Activated T-helper 2 cell treated with anti-CD3 and anti-CD28 coated beads, Interferon-gamma antibody, Interleukin-2, Interleukin-4, amounts not matched to agents 10 μg/mL and 5 μg/mL and 100 μg/mL, durations not matched to agents 14 hours and 24 hours and 36 hours (primary cell): Measurements from ENCODE around the gene PRKCG. TPM values are rescaled to one million over a fixed set of nuclear protein-coding genes. Genes with fewer than 3 reads are reported as not detected.

Experiments
- DNase-seq: peaks from one replicate; pipeline ENCODE4 v3.0.0; 2021; ENCODE audit warnings: low spot score
- H3K27ac Mint-ChIP-seq: one replicate; pipeline ENCODE4 v1.8.0; 2021; ENCODE audit warnings: mixed read lengths
- H3K27me3 Mint-ChIP-seq: one replicate; pipeline ENCODE4 v1.8.0; 2021; ENCODE audit warnings: low read depth, mixed read lengths
- H3K36me3 Mint-ChIP-seq: one replicate; pipeline ENCODE4 v1.8.0; 2021; ENCODE audit warnings: low read depth, mixed read lengths
- H3K4me1 Mint-ChIP-seq: one replicate; pipeline ENCODE4 v1.8.0; 2021; ENCODE audit warnings: low read depth, mixed read lengths
- H3K4me3 Mint-ChIP-seq: one replicate; pipeline ENCODE4 v1.8.0; 2021; ENCODE audit warnings: low read depth, mild to moderate bottlenecking, moderate library complexity, mixed read lengths
- H3K9me3 Mint-ChIP-seq: one replicate; pipeline ENCODE4 v1.8.0; 2021; ENCODE audit warnings: mixed read lengths
- intact Hi-C: fragments of 100-400 bp; cut with micrococcal nuclease; formaldehyde crosslinking; loops from one replicate; pipeline ENCODE4 v1.15.1; 2023
- total RNA-seq: library from RNA; stranded (reverse); gene quantifications from 2 replicates; pipeline ENCODE4 v1.2.3, GENCODE V29; 2022

The PRKCG gene
- total RNA-seq, 1 donor from 2014 or later = not detected

GRCh38 chr19:53907193-53907581 lies 25.2 kb downstream of the PRKCG start:
- H3K27me3 Mint-ChIP-seq = peaks cover 53% of the 10 kb centered on the region
- peaks cover 9% of the 10 kb centered on the region for H3K4me1 Mint-ChIP-seq
- no peak for DNase-seq
- no peak overlapping the region for H3K4me3 Mint-ChIP-seq
- intact Hi-C loops = loop anchor here (2.0 kb wide), 1 partner anchor 118 kb away; no protein-coding TSS in a partner anchor
- no peaks in the 10 kb centered on the region for H3K9me3 Mint-ChIP-seq
- H3K27ac Mint-ChIP-seq = no peak overlapping the region
- no peaks in the 10 kb centered on the region for H3K36me3 Mint-ChIP-seq

DNA sequence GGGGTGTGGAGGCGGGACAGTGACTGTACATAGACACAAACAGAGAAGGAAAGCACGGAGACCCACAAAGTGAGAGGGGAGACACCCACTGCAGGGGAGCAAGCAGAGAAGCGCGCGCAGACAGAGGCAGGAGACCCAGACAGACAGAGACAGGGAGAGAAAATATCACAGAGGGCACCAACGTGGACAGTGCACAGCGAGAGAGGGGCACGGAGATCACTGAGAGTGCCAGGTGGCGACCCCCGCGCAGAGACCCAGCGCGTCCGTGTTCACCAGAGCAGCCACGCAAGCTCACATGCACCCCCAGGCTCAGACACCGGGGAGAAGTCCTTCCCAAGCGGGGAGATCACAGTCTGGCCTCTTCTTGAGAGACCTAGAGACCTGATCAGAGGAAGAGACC lies 25.7 kb downstream of the PRKCG start:
- DNase-seq = no peak
- peaks cover 9% of the 10 kb centered on the region for H3K4me1 Mint-ChIP-seq
- H3K36me3 Mint-ChIP-seq = no peaks in the 10 kb centered on the region
- H3K9me3 Mint-ChIP-seq = no peaks in the 10 kb centered on the region
- H3K27me3 Mint-ChIP-seq = peaks cover 53% of the 10 kb centered on the region
- intact Hi-C loops = loop anchor here (1.0 to 2.0 kb wide), 3 partner anchors 65 to 117 kb away; no protein-coding TSS in a partner anchor
- no peak overlapping the region for H3K4me3 Mint-ChIP-seq
- H3K27ac Mint-ChIP-seq = no peak overlapping the region

DNA sequence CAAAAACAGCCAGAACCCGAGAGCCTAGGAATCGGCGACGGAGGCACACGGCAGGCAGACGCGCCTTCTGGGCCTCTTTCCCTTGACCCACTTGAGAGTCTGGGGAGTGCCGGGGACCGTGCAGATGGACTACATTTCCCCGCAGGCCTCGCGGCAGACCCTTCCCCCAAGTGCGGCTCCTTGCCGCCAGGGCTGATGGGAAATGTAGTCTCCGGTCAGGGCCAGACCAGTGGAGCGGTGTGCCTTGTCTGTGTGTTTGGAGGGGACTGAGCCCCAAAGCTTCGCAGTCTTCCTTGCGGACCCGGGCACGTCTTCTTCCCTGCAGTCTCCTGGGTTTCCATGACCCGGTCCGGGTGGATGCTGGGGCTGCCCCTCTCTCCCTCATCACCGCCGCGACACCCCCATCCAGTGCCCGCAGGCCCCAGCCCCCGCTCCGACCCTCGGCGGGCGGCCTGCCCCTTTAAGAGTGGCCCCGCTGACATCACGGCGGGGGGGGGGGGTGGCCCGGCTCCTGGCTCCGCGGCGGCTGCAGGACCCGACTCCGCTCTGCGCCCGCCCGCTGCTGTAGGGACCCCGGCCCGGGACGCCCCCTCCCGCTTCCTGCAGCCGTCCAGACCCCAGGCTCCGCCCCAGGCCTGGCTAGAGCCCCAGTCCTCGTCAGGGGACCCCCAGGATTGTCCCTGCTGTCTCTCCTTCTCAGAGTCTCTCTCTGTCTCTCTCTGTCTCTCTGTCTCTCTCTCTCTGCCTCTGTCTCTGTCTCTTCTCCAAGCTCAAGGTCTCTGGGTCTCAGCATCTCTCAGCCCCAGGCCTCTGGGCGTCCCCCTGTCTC lies 26.3 kb downstream of the PRKCG start:
- no peaks in the 10 kb centered on the region for H3K9me3 Mint-ChIP-seq
- H3K4me1 Mint-ChIP-seq = peaks cover 9% of the 10 kb centered on the region
- no peak overlapping the region for H3K27ac Mint-ChIP-seq
- H3K27me3 Mint-ChIP-seq = peaks cover 53% of the 10 kb centered on the region
- H3K4me3 Mint-ChIP-seq = no peak overlapping the region
- no peaks in the 10 kb centered on the region for H3K36me3 Mint-ChIP-seq
- DNase-seq = peak; percentile 31
- intact Hi-C loops = loop anchor here (1.0 to 2.0 kb wide), 2 partner anchors 66 to 69 kb away; no protein-coding TSS in a partner anchor

DNA sequence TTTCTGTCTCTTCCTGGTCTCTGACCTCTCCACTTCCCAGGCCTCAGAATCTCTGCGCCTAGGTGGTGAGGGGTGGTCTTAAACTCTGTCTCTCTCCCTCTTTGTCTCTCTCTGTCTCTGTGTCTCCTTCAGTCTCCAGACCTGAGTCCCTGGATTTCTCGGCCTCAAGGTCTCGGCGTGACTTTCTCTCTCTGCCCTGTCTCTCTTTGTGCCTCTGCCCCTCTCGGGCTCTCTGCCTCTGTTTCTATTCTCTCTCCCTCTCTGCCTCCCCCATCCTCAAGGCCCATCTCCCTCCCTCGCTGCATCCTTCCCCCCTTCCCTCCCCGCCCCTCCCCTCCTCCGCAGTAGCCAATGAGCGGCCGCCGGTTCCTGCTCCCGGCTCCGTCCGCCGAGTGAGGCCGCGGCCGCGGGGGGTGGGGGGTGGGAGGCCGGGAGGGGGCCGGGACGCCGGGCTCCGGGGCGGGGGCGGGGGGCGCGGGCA lies 27.0 kb downstream of the PRKCG start, which contains the start of gene CACNG7:
Gene CACNG7, plus strand, starts transcription at position 344 of the 481 bp plus-strand sequence. CDS start 3,554 bp downstream, outside the sequence.
- Mint-ChIP-seq H3K4me3 (no peak within 1 kb of the TSS), H3K27ac (no peak within 1 kb of the TSS)

GRCh38 chr19:53909471-53910169 lies 27.6 kb downstream of the PRKCG start:
- Mint-ChIP-seq H3K36me3 (no peaks in the 10 kb centered on the region), H3K4me1 (peaks cover 9% of the 10 kb centered on the region), H3K4me3 (no peak overlapping the region), H3K9me3 (no peaks in the 10 kb centered on the region), H3K27ac (no peak overlapping the region), H3K27me3 (peaks cover 53% of the 10 kb centered on the region)
- intact Hi-C loops = loop anchor here (2.0 kb wide), 1 partner anchor 67 kb away; no protein-coding TSS in a partner anchor
- DNase-seq = no peak

More for the DNA sequence above, 27.0 kb downstream of the PRKCG start, which contains the start of gene CACNG7:
- Mint-ChIP-seq H3K27me3 (peaks cover 53% of the 10 kb centered on the region), H3K9me3 (no peaks in the 10 kb centered on the region), H3K36me3 (no peaks in the 10 kb centered on the region), H3K4me1 (peaks cover 9% of the 10 kb centered on the region)
- DNase-seq = no peak
- intact Hi-C loops = loop anchor here (1.0 to 2.0 kb wide), 2 partner anchors 66 to 68 kb away; no protein-coding TSS in a partner anchor

DNA sequence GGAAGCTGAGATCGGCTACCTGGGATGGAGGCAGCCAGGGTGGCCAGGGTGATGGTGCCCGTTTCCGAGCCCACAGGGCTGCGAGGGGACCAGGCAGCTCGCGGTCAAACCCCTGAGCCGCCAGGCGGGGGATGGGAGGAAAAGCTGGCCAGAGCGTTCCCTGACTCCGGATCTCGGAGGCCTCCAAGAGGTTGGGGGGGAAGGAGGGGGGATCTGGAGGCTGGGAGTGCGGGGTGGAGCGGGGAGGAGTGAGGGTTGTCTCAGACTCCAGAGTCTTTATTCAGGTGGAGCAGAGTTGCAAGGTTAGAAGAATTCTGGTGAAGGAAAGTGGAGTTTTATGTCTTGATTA lies 28.1 kb downstream of the PRKCG start:
- Mint-ChIP-seq H3K4me1 (peaks cover 9% of the 10 kb centered on the region), H3K4me3 (no peak overlapping the region), H3K36me3 (no peaks in the 10 kb centered on the region), H3K27me3 (peaks cover 52% of the 10 kb centered on the region), H3K9me3 (no peaks in the 10 kb centered on the region), H3K27ac (no peak overlapping the region)
- DNase-seq = no peak
- intact Hi-C loops = no loop called here

GRCh38 chr19:53912653-53913052 lies 30.7 kb downstream of the PRKCG start:
- Mint-ChIP-seq H3K4me3 (no peak overlapping the region), H3K27ac (no peak overlapping the region), H3K27me3 (peaks cover 31% of the 10 kb centered on the region), H3K4me1 (peaks cover 4% of the 10 kb centered on the region), H3K9me3 (no peaks in the 10 kb centered on the region), H3K36me3 (no peaks in the 10 kb centered on the region)
- DNase-seq = no peak
- intact Hi-C loops = no loop called here

GRCh38 chr19:53915000-53915399 lies 33.0 kb downstream of the PRKCG start:
- Mint-ChIP-seq H3K9me3 (no peaks in the 10 kb centered on the region), H3K27me3 (peaks cover 14% of the 10 kb centered on the region), H3K27ac (no peak overlapping the region), H3K36me3 (no peaks in the 10 kb centered on the region), H3K4me1 (no peaks in the 10 kb centered on the region), H3K4me3 (no peak overlapping the region)
- no peak for DNase-seq
- intact Hi-C loops = no loop called here

- no peaks in the 10 kb centered on the region for H3K4me1 Mint-ChIP-seq
- H3K4me3 Mint-ChIP-seq = no peak overlapping the region
- no peak for DNase-seq
- H3K27ac Mint-ChIP-seq = no peak overlapping the region
- H3K27me3 Mint-ChIP-seq = peaks cover 4% of the 10 kb centered on the region
- H3K9me3 Mint-ChIP-seq = no peaks in the 10 kb centered on the region
- intact Hi-C loops = no loop called here
- H3K36me3 Mint-ChIP-seq = no peaks in the 10 kb centered on the region
Measured at GRCh38 chr19:53916004-53916403, 34.0 kb downstream of the PRKCG start.

DNA sequence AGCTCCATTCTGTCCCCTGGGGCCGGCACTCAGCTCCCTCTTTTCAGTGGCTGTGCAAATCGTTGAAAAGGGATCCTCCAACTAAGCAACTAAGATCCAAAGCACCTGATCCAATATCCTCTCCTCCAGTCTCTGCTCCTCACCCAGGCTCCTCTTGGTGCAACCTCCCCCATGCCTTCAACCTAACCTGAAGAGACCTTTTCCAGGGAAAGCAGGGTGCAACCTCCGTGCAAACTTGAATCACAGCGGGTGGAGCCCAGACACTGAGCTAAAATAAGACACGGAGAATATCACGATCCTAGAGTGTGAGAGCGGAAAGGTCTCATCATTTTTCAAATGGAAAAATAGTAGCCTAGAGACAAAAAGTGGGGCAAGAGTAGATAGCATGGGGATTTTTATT lies 35.4 kb downstream of the PRKCG start:
- Mint-ChIP-seq H3K4me1 (no peaks in the 10 kb centered on the region), H3K36me3 (no peaks in the 10 kb centered on the region), H3K27ac (no peak overlapping the region), H3K4me3 (no peak overlapping the region), H3K9me3 (no peaks in the 10 kb centered on the region), H3K27me3 (no peaks in the 10 kb centered on the region)
- no peak for DNase-seq
- intact Hi-C loops = no loop called here

DNA sequence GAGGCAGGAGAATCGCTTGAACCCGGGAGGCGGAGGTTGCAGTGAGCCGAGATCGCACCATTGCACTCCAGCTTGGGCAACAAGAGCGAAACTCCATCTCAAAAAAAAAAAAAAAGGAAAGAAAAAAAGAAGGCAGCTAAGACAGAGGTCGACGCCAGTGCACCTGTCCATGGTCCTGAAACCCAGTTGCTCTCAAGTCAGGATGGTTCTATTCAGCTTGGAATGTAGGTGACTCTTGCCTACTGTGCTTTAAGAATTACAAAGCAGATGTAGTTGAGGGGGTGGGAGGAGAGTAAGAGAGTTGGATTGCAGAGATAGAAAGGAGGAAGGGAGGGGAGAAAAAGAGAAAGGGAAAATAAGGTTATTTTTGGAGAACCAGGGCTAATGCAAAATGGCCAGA lies 45.7 kb downstream of the PRKCG start:
- DNase-seq = no peak
- Mint-ChIP-seq H3K36me3 (no peaks in the 10 kb centered on the region), H3K27ac (no peak overlapping the region), H3K27me3 (no peaks in the 10 kb centered on the region), H3K4me1 (no peaks in the 10 kb centered on the region), H3K9me3 (no peaks in the 10 kb centered on the region), H3K4me3 (no peak overlapping the region)
- intact Hi-C loops = no loop called here

GRCh38 chr19:53936029-53936428 lies 54.0 kb downstream of the PRKCG start:
- Mint-ChIP-seq H3K4me1 (no peaks in the 10 kb centered on the region), H3K27ac (no peak overlapping the region), H3K27me3 (peaks cover under 1% of the 10 kb centered on the region), H3K36me3 (no peaks in the 10 kb centered on the region), H3K4me3 (no peak overlapping the region), H3K9me3 (no peaks in the 10 kb centered on the region)
- DNase-seq = no peak
- intact Hi-C loops = no loop called here
